Fibroblast of gingiva (primary cell): ENCODE data around the gene UTP3.
"Not testable (repeated sequence)": the region's sequence is repeated elsewhere in the genome, so short reads cannot be mapped to it uniquely, and the experiment has no call there.

ENCODE experiments used
- DNase-seq: peaks from one replicate; pipeline ENCODE4 v3.0.0-alpha.2; 2011; ENCODE audit warnings: low read depth

The UTP3 gene

GRCh38 chr4:70687821-70688794 is at the start of gene UTP3:
Gene UTP3 (plus strand): TSS chr4:70688532. CDS start chr4:70688678, 146 bp downstream.
- DNase-seq, result peak; percentile 99

GRCh38 chr4:70640192-70640591 is 48.1 kb upstream of the UTP3 start:
- no peak for DNase-seq

GRCh38 chr4:70650741-70651140 is 37.6 kb upstream of the UTP3 start:
- not testable (repeated sequence) for DNase-seq

GRCh38 chr4:70651864-70652506 is 36.3 kb upstream of the UTP3 start:
- peak; percentile 15 for DNase-seq

GRCh38 chr4:70654605-70655011 is 33.7 kb upstream of the UTP3 start:
- no peak for DNase-seq

- no peak for DNase-seq
These were observed 31.0 kb upstream of the UTP3 start for GRCh38 chr4:70657326-70657725.

- DNase-seq, result no peak
These were observed 29.9 kb upstream of the UTP3 start for GRCh38 chr4:70658418-70658817.

- no peak for DNase-seq
These were observed 28.2 kb upstream of the UTP3 start for GRCh38 chr4:70660106-70660505.

- not testable (repeated sequence) for DNase-seq
These were observed 26.9 kb upstream of the UTP3 start for GRCh38 chr4:70661309-70661922.

GRCh38 chr4:70666369-70666768 is 22.0 kb upstream of the UTP3 start, which contains the start of gene JCHAIN:
Gene JCHAIN (minus strand): TSS chr4:70666508. CDS start chr4:70666490, 18 bp downstream.
- DNase-seq, result no peak

- no peak for DNase-seq
These were observed 20.4 kb upstream of the UTP3 start for GRCh38 chr4:70667740-70668535.

- no peak for DNase-seq
These were observed 17.9 kb upstream of the UTP3 start for GRCh38 chr4:70670332-70671014.

- DNase-seq, result no peak
These were observed 17.2 kb upstream of the UTP3 start for GRCh38 chr4:70671091-70671490.

GRCh38 chr4:70674191-70674590 is 14.1 kb upstream of the UTP3 start:
- no peak for DNase-seq

GRCh38 chr4:70674731-70675130 is 13.6 kb upstream of the UTP3 start:
- DNase-seq, result no peak

- no peak for DNase-seq
These were observed 11.7 kb upstream of the UTP3 start for GRCh38 chr4:70676554-70677090.

- DNase-seq, result no peak
These were observed 9.8 kb upstream of the UTP3 start for GRCh38 chr4:70678383-70678999.

GRCh38 chr4:70680934-70681333 is 7.4 kb upstream of the UTP3 start:
- no peak for DNase-seq

GRCh38 chr4:70681704-70682103 is 6.6 kb upstream of the UTP3 start:
- no peak for DNase-seq

GRCh38 chr4:70682142-70682541 is 6.2 kb upstream of the UTP3 start:
- not testable (repeated sequence) for DNase-seq
